Mammary epithelial cell (primary cell): ENCODE data around the gene SLC7A10.

Source experiments
- CTCF ChIP-seq, 2 donors: IDR thresholded peaks in 1 of 2; conservative IDR thresholded peaks in 1 of 2; 2 replicates each; pipeline ENCODE4 v1.5.1; 2011 to 2012; ENCODE audit warnings: inconsistent platforms in 2 of 2, low read length in 2 of 2, mild to moderate bottlenecking in 2 of 2, control low read depth in 1 of 2, low read depth in 1 of 2; ENCODE audit not compliant: insufficient read depth in 1 of 2; ENCODE audit errors: extremely low read depth in 1 of 2
- EZH2 ChIP-seq: IDR thresholded peaks from 2 replicates; pipeline ENCODE4 v1.6.1; 2012; ENCODE audit warnings: low read length, inconsistent platforms, borderline replicate concordance

- TF ChIP-seq CTCF (conservative IDR thresholded peaks at IDR 0.05 in 1 of 2, IDR thresholded peaks at IDR 0.05 in 1 of 2; ENCODE audit: extremely low read depth in 1 of 2, insufficient read depth in 1 of 2, low read depth in 1 of 2, low read length in 2 of 2) (no peak), EZH2 (no peak)
These were observed 13.7 kb upstream of the SLC7A10 start for GRCh38 chr19:33239223-33239975.
